ENCODE measurements around the gene RFX7. TPM values are rescaled to one million over a fixed set of nuclear protein-coding genes. Genes with fewer than 3 reads are reported as not detected.
A peak's percentile ranks its signal among the peaks of the same experiment; 100 is the strongest.

RFX7 gene
- total RNA-seq, 1 experiment from 2014 or later, result 43.4 TPM

DNA sequence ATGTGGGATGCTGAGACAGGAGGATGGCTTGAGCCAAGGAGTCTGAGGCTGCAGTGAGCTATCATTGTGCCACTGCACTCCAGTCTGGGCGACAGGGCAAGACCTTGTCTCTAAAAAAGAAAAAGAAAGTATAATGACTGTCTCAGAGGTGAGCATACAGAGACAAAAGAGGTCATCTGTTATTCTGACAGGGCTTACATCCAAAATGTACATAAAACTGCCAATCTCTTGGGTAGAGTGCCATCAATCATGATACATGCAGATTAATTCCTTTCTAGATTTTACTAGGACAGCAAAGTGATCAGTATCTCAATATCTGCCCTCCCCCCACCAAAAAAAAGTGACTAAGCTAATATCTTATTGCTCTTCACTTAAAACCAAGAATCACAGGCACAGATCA is 41.0 kb downstream of the RFX7 start:
- H2BK20ac ChIP-seq (ENCODE audit: low read depth, low read length, poor library complexity, severe bottlenecking), result no peak overlapping the region
- TF ChIP-seq, protein P1, sequence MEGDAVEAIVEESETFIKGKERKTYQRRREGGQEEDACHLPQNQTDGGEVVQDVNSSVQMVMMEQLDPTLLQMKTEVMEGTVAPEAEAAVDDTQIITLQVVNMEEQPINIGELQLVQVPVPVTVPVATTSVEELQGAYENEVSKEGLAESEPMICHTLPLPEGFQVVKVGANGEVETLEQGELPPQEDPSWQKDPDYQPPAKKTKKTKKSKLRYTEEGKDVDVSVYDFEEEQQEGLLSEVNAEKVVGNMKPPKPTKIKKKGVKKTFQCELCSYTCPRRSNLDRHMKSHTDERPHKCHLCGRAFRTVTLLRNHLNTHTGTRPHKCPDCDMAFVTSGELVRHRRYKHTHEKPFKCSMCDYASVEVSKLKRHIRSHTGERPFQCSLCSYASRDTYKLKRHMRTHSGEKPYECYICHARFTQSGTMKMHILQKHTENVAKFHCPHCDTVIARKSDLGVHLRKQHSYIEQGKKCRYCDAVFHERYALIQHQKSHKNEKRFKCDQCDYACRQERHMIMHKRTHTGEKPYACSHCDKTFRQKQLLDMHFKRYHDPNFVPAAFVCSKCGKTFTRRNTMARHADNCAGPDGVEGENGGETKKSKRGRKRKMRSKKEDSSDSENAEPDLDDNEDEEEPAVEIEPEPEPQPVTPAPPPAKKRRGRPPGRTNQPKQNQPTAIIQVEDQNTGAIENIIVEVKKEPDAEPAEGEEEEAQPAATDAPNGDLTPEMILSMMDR (conservative IDR thresholded peaks at IDR 0.05), result no peak
- H3K23me2 ChIP-seq (ENCODE audit: insufficient read length, low read depth, low read length, poor library complexity, severe bottlenecking), result no peaks in the 10 kb centered on the region
- Mint-ChIP-seq H3K27me3 (ENCODE audit: low read depth) (no peaks in the 10 kb centered on the region), H3K4me3 (no peak overlapping the region), H3K36me3 (ENCODE audit: insufficient read depth in 1 of 3, low read depth in 3 of 3) (peaks cover 0 to 12% (median 3%) of the 10 kb centered on the region in 3 experiments; a peak in 4 of 7 replicates), H3K4me1 (peaks cover 26% of the 10 kb centered on the region in 2 experiments), H3K9me3 (no peaks in the 10 kb centered on the region), H3K27ac (peak overlapping the region in 1 of 3 experiments; percentile 49; a peak in 2 of 7 replicates)
- H3K79me1 ChIP-seq (ENCODE audit: insufficient read depth, low read depth, low read length, poor library complexity, severe bottlenecking), result peaks cover 1% of the 10 kb centered on the region
- H3K4me1 ChIP-seq (ENCODE audit: insufficient read depth, low read length), result no peaks in the 10 kb centered on the region
- H4K20me1 ChIP-seq (ENCODE audit: control insufficient read depth, insufficient read depth, insufficient read length), result peaks cover 3% of the 10 kb centered on the region
- H2BK12ac ChIP-seq (ENCODE audit: insufficient read length, low read depth, low read length), result no peak overlapping the region
- H2AK5ac ChIP-seq (ENCODE audit: insufficient read length, low read length), result no peak overlapping the region
- H3K9me3 ChIP-seq (ENCODE audit: control insufficient read depth, low read depth, low read length), result no peaks in the 10 kb centered on the region
- no peak overlapping the region for H3K14ac ChIP-seq (ENCODE audit: insufficient read depth, low read length)
- no peak overlapping the region for H4K5ac ChIP-seq (ENCODE audit: insufficient read length, low read depth, low read length)
- H3K23ac ChIP-seq (ENCODE audit: insufficient read length, low read depth, low read length), result no peak overlapping the region
- no peak overlapping the region for H3T11ph ChIP-seq (ENCODE audit: low read length)
- H2AFZ ChIP-seq (ENCODE audit: low read length), result no peak overlapping the region
- H3K9ac ChIP-seq (ENCODE audit: extremely low read depth, insufficient read length, low read length), result no peak overlapping the region
- H2BK5ac ChIP-seq (ENCODE audit: insufficient read length, low read length), result no peak overlapping the region
- no CpG with 5 or more reads among the region's 1 CpG for WGBS (ENCODE audit: extremely low coverage, insufficient read length, low lambda C conversion rate)
- no peak overlapping the region for H3K4me2 ChIP-seq (ENCODE audit: insufficient read depth, insufficient read length, low read length)
- no peak overlapping the region for H4K91ac ChIP-seq (ENCODE audit: insufficient read length, low read depth, low read length)
- DNase-seq, result no peak
- no peak overlapping the region for H4K8ac ChIP-seq (replicated peaks; ENCODE audit: insufficient read length, low read depth, low read length)
- H2BK15ac ChIP-seq (ENCODE audit: low read depth, low read length), result no peak overlapping the region
- H2BK120ac ChIP-seq (ENCODE audit: low read depth, low read length, poor library complexity, severe bottlenecking), result no peak overlapping the region
- no peak overlapping the region for H3K4ac ChIP-seq (ENCODE audit: low read depth, low read length)
- no peak overlapping the region for H3K27ac ChIP-seq (ENCODE audit: insufficient read length, low read depth, low read length)
- H3K27me3 ChIP-seq (ENCODE audit: insufficient read depth, low read length), result no peaks in the 10 kb centered on the region
- H3K79me2 ChIP-seq (ENCODE audit: insufficient read depth, low read length), result peaks cover 23% of the 10 kb centered on the region; the same call in 1 of the 2 replicates
- H3K56ac ChIP-seq (ENCODE audit: insufficient read length, low read depth, low read length), result no peak overlapping the region
- H3K18ac ChIP-seq (ENCODE audit: insufficient read length, low read depth, low read length), result no peak overlapping the region

All from H9 (cell line).